GM21619 (cell line): ENCODE measurements around the gene TIPIN.
"Not testable (repeated sequence)": the region's sequence is repeated elsewhere in the genome, so short reads cannot be mapped to it uniquely, and the experiment has no call there.

Experiments used
- ATAC-seq: cut with Tn5 transposase; IDR thresholded peaks from one replicate; pipeline ENCODE4 v1.9.1; 2021; ENCODE audit not compliant: unreplicated experiment

The TIPIN gene, protein sequence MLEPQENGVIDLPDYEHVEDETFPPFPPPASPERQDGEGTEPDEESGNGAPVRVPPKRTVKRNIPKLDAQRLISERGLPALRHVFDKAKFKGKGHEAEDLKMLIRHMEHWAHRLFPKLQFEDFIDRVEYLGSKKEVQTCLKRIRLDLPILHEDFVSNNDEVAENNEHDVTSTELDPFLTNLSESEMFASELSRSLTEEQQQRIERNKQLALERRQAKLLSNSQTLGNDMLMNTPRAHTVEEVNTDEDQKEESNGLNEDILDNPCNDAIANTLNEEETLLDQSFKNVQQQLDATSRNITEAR

DNA sequence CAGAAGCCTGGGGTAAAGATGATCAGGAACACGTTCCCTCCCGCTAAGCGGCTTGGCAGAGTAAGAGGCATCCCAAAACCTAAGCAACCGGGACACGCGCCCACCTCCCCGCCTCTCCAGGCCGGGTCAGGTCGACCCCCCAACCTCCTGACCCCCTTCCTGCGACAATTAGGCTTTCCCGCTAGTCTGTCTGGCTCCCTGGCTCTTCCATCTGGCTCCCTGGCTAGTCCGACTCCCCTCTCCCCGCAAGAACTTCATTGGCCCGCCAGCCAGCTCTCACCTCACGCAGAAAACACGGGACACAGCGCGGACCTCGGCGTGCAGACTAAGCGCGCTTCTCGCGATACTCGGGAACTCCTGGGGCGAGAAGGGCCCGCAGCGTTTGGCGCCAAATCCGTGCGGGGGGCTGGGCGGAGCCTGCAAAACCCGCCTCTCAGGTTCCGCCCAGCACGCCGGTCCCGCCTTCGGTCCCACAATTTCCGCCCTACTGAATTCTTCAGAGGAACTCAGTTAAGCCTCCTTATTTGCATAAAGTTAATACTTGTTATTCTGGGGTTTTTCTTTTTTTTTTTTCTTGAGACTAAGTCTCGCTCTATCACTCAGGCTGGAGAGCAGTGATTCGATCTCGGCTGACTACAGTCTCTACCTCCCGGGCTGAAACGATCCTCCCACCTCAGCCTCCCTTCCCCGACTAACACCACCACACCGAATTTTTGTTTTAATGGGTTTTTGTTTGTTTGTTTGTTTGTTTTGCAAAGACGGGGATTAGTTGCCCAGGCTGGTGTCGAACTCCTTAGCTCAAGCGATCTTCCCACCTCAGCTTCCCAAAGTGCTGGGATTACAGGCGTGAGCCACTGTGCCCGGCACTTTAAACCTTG, at the start of gene TIPIN:
TSS of gene TIPIN (minus strand) at position 327 of the 878 bp plus-strand sequence. CDS start 3,738 bp downstream, outside the sequence.
- peak; percentile 88 for ATAC-seq

DNA sequence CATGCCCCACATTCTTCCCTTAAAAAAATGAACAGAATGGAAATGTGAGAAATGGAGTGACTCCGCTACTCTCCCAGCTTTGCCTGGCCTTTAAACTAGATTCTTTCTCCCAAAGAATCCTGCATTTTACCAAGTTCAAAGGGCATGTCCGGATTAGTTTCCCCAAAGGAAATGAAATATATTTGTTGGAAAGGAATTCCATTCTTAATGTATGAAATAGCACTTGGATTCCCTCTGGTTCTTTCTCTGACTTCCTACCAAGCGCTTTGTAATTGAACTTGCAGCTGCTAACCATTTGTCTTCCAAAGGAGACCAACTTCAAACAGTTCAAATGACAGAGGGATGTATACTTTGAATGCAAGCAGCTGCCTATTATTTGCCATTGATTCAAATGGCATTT, 49.1 kb upstream of the TIPIN start:
- no peak for ATAC-seq

DNA sequence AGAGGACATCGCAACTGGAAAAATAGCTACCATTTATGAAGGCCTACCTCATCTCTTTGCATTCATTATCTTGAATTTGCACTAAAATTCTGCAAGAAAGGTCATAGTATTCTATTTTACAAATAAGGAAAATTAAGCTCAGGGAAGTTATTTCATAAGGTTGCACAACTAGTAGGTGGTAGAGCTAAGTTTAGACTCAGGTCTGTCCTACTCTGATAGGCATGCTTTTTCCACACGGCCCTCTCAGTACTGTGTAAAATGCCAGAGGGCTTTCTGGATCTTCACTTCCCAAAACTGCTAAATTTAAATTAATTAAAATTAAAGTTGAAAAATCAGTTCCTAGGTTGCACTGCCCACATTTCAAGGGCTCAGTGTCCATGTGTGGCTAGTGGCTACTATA, 48.5 kb upstream of the TIPIN start:
- ATAC-seq: no peak

DNA sequence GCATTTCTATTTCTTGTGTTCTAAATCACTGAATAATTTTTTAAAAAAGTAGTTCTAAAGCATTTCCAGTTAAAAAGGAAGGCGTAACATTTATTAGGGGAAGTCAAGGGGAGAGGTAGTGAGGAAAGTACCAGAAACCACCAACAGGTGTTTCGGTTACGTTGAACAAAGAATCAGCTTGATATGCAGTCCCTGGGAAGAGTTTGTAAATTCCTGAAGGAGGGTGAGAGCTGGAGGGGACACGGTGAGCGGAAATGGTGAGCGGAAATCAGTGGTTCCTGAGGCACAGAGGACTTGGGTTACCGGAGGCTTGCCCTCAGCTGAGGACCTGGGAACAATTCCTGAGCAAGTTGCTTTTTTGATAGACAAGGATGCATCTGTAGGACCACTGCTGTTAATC, 48.0 kb upstream of the TIPIN start:
- no peak for ATAC-seq

DNA sequence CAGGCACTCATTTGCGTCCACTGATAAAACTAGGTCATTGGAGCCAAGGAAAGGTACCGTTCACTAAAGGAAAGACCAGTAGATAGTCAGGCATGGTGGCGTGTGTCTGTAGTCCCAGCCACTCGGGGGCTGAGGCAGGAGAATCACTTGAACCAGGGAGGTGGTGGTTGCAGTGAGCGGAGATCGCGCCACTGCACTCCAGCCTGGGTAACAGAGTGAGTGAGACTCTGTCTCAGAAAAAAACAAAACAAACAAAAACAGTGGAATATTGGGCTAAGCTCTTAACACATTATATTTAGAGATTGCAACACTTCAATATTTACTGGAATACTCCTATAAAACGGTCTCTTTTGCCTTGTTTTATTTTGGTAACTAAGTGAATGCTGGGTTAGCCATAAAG, 47.6 kb upstream of the TIPIN start:
- ATAC-seq: no peak

DNA sequence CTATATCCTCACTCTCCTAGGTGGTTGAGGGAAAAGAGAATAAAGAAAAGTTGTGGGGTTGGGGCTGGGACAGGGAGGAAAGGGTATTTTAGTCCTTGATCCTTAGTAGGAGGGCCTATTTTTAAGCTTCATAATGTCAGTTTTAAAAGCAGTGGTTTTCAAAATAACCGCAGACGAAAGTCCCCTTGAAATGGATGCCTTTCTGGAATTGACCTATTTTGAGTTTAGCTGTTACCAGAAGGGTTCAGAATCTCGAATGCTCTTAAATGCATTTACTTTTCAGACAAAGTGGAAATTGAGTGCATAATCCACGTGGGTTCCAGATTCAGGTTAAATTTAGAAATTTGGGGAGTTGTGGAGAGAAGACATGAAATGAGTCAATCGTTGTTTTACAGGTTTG, 46.8 kb upstream of the TIPIN start:
- ATAC-seq: no peak

DNA sequence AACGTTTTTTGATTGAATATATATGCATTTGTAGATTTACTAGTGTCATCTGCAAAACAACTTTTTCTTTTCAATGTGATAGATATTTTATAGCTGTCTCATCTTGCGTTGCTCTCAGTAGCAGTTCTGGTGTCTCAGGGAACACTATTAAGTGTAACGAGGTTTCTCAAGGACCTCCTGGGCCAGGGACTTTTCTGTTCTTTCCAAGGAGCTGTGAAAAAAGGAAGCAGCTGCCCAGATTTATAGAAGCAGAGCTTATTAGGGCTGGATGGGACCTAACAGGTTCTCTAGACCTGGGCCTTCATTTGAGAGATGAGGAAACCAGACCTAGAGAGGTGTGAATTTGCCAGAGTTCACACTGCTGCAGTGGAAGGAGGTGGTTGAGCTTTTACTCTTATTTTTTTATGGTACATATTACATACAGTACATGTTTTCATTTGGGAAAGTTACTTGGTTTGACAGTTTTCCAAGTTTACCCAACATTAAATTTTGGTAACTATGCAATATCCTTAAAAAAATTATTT, 46.3 kb upstream of the TIPIN start:
- ATAC-seq: no peak

DNA sequence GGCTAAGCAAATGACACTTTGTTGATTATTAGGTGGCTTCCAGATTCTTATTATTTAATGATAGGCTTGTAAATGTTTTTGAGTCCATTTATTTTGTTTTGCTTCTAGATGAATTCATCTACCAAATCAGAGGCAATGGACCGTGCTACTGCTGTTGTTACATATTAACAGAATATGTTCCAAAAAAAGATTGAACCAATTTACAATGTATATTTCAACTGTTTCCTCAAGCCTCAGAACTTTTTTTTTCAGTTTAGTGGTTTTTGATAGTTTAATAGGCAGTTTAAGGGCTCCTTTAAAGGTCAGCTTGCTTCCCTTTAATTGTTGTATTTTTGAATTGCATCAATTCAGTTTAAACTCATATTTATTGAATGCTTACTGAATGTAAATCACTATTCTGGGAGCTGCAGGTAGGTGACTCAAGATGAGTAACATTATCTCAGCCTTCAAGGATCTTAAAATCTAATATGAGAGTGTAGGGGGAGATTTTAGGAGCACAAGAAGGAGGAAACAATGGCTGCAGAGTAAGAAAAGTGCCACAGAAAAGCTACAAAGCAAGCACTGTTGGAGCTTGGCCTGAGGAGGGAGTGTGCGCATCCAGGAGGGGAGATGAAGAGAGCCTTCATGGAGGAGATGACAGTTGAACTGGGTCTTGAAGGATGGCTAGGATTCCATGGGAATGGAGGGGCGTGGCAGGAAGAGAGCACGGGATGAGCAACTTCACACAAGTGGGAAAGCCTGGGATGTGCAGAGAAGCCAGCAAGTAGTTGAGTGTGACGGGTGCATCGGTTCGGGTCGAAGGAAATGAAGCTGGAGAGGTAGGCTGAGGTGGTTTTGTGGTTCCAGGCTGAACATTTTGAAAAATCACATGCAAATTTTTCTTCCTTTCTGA, 44.9 kb upstream of the TIPIN start:
- ATAC-seq: no peak

DNA sequence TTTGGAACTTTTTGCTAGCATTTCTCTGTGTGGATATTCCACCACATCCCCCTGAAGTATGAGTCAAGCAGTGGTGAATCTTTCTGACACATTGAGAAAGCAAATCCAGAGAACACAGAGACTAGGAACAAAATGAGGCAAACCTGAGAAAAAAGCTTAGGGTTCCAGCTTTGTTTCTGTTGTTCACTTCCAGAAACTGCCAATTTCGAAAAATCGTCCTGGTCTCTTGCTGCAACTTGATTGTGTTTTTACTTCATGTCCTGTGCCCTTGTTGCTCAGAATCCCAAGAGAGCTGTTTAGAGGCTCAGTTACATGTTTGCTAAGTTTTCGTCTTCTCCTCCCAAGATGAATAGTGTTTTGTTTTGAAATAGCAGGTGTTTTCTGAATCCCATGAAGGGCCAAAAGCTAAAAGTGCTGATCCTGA, 43.9 kb upstream of the TIPIN start:
- no peak for ATAC-seq

DNA sequence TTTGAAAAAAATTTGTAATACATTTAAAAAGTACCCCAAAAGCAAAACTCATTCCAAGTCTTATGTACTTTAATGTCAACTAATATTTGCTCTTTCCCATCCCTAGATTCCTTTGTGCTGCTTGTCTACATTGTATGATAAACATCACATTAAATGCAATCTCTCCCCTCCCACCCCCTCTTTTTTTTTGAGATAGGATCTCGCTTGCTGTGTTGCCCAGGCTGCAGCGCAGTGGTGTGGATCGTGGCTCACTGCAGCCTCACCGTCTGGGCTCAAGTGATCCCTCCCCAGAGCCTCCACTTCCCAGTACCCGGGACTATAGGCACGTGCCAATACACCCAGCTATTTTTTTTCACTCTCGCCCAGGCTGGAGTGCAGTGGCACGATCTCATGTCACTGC, 42.8 kb upstream of the TIPIN start:
- no peak for ATAC-seq

DNA sequence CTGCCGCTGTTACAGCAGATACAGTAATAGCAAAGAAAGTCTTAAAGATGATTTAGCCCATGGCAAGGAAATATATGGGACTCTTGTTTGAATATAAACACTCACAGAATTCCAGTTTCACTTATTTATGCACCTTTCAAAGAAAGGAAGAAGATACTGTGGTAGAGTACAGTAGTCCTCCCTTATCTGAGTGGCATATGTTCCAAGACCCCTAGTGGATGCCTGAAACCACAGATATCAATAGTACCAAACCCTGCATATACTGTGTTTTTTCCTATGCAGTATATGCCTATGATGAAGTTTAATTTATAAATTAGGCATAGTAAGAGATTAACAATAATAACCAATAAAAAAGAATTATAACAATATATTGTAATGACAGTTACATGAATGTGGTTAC, 38.4 kb upstream of the TIPIN start:
- ATAC-seq: no peak

DNA sequence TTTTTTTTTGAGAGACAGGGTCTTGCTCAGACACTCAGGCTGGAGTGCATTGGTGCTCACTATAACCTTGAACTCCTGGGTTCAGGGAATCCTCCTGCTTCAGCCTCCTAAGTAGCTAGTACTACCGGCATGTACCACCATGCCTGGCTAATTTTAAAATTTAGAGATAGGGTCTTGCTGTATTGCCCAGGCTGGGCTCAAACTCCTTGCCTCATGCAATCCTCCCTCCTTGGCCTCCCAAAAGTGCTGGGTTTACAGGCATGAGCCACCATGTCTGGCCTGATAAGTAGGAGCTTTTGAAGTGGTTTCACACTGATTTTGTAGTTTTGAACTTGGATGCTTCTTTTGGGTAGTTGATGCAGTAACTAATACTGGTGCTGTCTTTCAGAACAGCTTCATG, 38.0 kb upstream of the TIPIN start:
- ATAC-seq: no peak

DNA sequence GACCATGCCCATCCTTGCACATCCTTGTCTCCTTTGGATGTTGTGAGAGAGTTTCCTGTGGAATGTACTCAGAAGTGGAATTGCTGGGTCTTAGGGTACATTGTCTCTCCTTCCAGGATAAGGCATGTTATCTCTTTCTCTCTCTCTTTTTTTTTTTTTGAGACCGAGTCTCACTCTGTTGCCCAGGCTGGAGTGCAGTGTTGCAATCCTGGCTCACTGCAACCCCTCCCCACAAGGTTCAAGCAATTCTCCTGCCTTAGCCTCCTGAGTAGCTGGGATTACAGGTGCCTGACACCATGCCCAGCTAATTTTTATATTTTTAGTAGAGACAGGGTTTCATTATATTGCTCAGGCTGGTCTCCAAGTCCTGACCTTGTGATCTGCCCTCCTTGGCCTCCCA, 36.6 kb upstream of the TIPIN start:
- not testable (repeated sequence) for ATAC-seq

DNA sequence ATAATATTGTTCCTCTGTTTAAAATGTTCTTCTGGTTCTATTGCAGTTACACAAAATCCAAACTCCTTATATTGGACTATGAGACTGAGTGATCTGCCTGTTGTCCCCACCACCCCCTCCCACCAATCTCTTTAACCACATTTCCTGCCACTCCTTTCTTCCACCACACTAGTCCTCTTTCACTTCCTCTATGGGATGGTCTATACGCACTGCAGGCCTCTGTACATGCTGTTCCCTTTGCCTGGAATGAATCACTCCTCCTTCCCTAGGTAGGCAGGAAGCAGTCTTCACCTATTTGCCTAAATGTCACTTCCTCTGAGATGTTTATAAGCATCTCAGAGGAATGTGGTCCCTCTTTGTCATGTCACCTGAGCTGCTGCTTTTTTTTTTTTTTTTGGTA, 34.2 kb upstream of the TIPIN start:
- ATAC-seq: no peak

DNA sequence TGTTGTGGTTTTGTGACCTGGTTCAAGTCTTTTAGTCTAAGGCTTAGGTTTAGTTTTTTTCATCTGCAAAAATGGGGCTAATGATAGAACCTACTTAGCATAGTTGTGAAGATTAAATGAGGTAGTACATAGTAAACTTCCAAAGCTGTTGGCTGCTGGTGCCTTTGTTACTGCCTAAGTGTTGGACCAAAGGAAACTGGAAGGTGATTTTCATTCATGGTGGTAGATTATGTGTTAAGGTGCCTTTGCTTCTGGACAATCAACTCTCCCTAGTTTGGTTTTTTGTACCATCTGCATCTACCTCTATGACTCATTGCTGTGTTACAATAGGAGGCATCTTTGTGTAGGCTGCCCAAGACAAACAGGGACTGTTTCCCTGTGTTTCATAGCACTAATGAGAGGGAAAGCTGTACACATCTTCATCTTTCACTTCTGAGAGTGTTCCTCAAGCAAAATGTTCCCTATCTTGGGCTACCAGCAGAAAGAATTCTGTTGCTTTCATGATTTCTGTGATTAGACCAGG, 33.4 kb upstream of the TIPIN start:
- ATAC-seq: no peak

DNA sequence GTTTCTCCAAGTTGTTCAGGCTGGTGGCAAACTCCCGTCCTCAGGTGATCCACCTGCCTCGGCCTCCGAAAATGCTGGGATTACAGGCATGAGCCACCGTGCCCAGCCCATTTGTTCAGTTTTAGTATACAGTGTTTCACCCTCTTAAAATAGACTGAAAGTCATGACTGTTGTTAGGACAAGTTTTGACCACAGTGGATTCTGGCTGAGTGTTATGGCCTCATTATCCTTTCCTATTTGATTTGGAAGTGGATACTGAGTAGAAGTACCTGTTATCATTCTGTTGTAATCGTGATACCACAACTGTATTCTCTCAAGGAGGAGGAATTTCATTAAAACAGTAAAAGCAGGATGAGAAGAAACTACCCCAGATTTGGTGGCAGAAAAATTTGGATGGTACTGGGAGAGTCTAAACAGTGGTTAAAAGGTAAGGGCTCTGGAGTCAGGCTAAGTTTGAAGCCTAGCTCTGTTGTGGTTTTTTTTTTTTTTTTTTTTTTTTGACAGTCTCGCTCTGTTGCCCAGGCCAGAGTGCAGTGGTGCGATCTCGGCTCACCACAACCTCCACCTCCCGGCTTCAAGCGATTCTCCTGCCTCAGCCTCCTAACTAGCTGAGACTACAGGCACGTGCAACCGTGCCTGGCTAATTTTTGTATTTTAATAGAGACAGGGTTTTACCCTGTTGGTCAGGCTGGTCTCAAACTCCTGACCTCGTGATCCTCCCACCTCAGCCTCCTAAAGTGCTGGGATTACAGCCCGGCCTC, 32.8 kb upstream of the TIPIN start:
- no peak for ATAC-seq

DNA sequence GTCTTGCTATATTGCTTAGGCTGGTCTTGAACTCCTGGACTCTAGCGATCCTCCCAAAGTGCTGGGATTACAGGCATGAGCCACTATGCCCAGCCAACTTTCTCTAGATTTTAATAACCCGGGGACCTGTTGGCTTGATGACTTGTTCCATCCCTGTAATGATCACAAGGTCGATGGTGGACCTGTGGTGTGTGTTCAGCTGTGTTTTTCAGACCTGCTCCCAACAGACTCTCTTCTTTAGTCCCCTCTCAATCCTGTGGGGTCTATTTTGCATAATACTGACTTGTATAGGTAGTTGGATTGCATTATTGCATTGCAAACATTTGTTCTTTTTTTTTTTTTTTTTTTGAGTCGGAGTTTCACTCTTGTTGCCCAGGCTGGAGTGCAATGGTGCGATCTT, 32.1 kb upstream of the TIPIN start:
- ATAC-seq: no peak

DNA sequence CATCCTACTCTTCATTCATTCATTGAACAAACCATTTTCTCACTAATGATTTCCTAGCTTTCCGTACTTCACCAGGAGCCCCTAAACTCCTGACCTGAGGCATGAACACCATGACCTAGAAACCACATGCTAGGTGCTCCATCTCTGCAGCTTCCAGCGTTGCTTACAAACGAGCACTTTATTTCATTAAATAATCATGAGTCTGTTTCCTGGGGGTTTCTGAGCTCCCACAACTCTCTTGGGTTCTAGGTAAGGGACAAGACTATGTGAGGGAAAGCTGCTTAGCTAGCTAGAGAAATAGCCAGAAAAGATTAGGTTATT, 31.5 kb upstream of the TIPIN start:
- no peak for ATAC-seq

DNA sequence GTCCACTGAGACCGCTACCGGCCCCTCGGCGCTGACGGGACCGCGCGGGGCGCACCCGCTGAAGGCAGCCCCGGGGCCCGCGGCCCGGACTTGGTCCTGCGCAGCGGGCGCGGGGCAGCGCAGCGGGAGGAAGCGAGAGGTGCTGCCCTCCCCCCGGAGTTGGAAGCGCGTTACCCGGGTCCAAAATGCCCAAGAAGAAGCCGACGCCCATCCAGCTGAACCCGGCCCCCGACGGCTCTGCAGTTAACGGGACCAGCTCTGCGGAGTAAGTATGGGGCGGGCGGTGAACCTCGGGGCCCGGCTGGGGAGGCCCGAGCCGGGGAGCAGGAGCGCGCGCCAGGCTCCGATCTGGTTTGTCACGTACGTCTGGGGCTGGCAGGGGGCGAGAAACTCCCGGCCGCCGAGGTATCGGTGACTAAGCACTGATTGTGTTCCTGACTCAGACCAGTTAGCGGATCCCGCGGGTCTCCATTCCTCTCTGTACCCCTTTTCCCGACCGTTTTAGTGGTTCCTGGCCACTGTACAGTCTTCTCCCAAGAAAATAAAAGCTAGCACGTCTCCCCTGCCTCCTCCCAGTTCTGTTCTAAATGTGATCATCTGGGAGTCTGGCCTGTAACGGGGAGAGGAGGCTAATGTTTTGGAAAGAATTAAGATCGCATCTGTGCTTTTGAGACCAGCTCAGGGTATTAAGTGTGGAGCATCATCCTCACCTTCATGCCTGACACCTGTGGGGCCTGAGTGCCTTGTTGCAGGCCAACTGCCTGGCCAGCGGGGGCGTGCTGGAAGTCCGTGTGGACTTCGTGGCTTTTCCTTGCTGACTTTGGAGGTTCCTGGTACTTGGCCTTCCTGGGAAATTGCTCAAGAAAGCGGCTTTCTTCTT, 30.9 kb upstream of the TIPIN start:
- ATAC-seq: peak; percentile 29
